Stimulated activated naive CD4-positive, alpha-beta T cell treated with Interleukin-2 at 50 U/mL for 16 hours (primary cell): ENCODE data around the gene ZNF254.
"Not testable (repeated sequence)": the region's sequence is repeated elsewhere in the genome, so short reads cannot be mapped to it uniquely, and the experiment has no call there.

ENCODE experiments used
- DNase-seq: peaks from one replicate; lab custom pipeline; 2025; lab: John Stamatoyannopoulos, UW

Gene ZNF254

GRCh38 chr19:24086974-24087595 is at the start of gene ZNF254:
ZNF254 (plus strand) TSS chr19:24087187; CDS start chr19:24087308, 121 bp downstream.
- peak; percentile 79 for DNase-seq

- no peak for DNase-seq
Measured at GRCh38 chr19:24040621-24041020, 46.4 kb upstream of the ZNF254 start.

- DNase-seq, result not testable (repeated sequence)
Measured at GRCh38 chr19:24041326-24041725, 45.7 kb upstream of the ZNF254 start.

- no peak for DNase-seq
Measured at GRCh38 chr19:24046550-24046949, 40.4 kb upstream of the ZNF254 start.

GRCh38 chr19:24048261-24048660 is 38.7 kb upstream of the ZNF254 start:
- no peak for DNase-seq

GRCh38 chr19:24049537-24049936 is 37.5 kb upstream of the ZNF254 start:
- DNase-seq, result no peak

- DNase-seq, result no peak
Measured at GRCh38 chr19:24051516-24051915, 35.5 kb upstream of the ZNF254 start.

GRCh38 chr19:24052811-24053210 is 34.2 kb upstream of the ZNF254 start:
- DNase-seq, result no peak

GRCh38 chr19:24053601-24054000 is 33.4 kb upstream of the ZNF254 start:
- DNase-seq, result no peak

- DNase-seq, result no peak
Measured at GRCh38 chr19:24054044-24054935, 32.7 kb upstream of the ZNF254 start.

- DNase-seq, result no peak
Measured at GRCh38 chr19:24055548-24055947, 31.4 kb upstream of the ZNF254 start.

GRCh38 chr19:24057144-24057543 is 29.8 kb upstream of the ZNF254 start:
- DNase-seq, result no peak

- DNase-seq, result no peak
Measured at GRCh38 chr19:24059563-24060295, 27.3 kb upstream of the ZNF254 start.

GRCh38 chr19:24060687-24061356 is 26.2 kb upstream of the ZNF254 start:
- DNase-seq, result no peak

- no peak for DNase-seq
Measured at GRCh38 chr19:24062190-24062589, 24.8 kb upstream of the ZNF254 start.

- no peak for DNase-seq
Measured at GRCh38 chr19:24063295-24063694, 23.7 kb upstream of the ZNF254 start.

- DNase-seq, result no peak
Measured at GRCh38 chr19:24064175-24064574, 22.8 kb upstream of the ZNF254 start.

- DNase-seq, result no peak
Measured at GRCh38 chr19:24065243-24065642, 21.7 kb upstream of the ZNF254 start.

- DNase-seq, result no peak
Measured at GRCh38 chr19:24065865-24066604, 21.0 kb upstream of the ZNF254 start.

- DNase-seq, result no peak
Measured at GRCh38 chr19:24069905-24070657, 16.9 kb upstream of the ZNF254 start.

- no peak for DNase-seq
Measured at GRCh38 chr19:24071078-24071477, 15.9 kb upstream of the ZNF254 start.
